H1 (cell line): Measurements from ENCODE around the gene RFNG.

Experiments
- CBX8 ChIP-seq: fragments of 300-800, 300-1000 bp; sonication (generic); IDR thresholded peaks from 2 replicates; pipeline ENCODE4 v1.7.1; 2016; ENCODE audit warnings: low read depth, low read length, borderline replicate concordance
- CEBPB ChIP-seq: IDR thresholded peaks from 2 replicates; pipeline ENCODE4 v1.6.1; 2012; ENCODE audit warnings: low read depth, low read length
- CTCF ChIP-seq, 3 experiments: IDR thresholded peaks; 1 replicate in 2 of 3; 2 replicates in 1 of 3; pipeline versions ENCODE4 v1.5.1 to v1.6.1; 2011; ENCODE audit warnings: low read length in 3 of 3, mild to moderate bottlenecking in 3 of 3, inconsistent platforms in 2 of 3, low read depth in 1 of 3, moderate library complexity in 1 of 3; ENCODE audit not compliant: insufficient read depth in 1 of 3; ENCODE audit errors: control extremely low read depth in 1 of 3
- GTF2F1 ChIP-seq: IDR thresholded peaks from 2 replicates; pipeline ENCODE4 v1.6.1; 2012; ENCODE audit warnings: low read depth, low read length, improper control_type of control experiment, borderline replicate concordance
- HDAC6 ChIP-seq: IDR thresholded peaks from one replicate; pipeline ENCODE4 v1.7.1; 2012; ENCODE audit warnings: low read depth, mild to moderate bottlenecking, inconsistent platforms, low read length, moderate library complexity
- JUND ChIP-seq: IDR thresholded peaks from 2 replicates; pipeline ENCODE4 v1.6.1; 2011; ENCODE audit warnings: mild to moderate bottlenecking, improper control_type of control experiment, low read length
- KDM1A ChIP-seq: fragments of 200-600, 300-600 bp; sonication (generic); IDR thresholded peaks from 2 replicates; pipeline ENCODE4 v1.7.1; 2016; ENCODE audit warnings: mild to moderate bottlenecking, low read length, borderline replicate concordance
- PHF8 ChIP-seq: fragments of 200-600 bp; sonication (generic); conservative IDR thresholded peaks from 2 replicates; pipeline ENCODE4 v1.7.1; 2012; ENCODE audit warnings: low read depth, mild to moderate bottlenecking, inconsistent platforms, low read length, moderate library complexity
- POLR2A ChIP-seq, 2 experiments: IDR thresholded peaks; 1 replicate in 1 of 2; 2 replicates in 1 of 2; pipeline ENCODE4 v1.6.1; 2011; ENCODE audit warnings: low read depth in 2 of 2, low read length in 2 of 2, mild to moderate bottlenecking in 2 of 2; ENCODE audit errors: control extremely low read depth in 1 of 2
- SIN3A ChIP-seq, 2 experiments: IDR thresholded peaks in 1 of 2; conservative IDR thresholded peaks in 1 of 2; 2 replicates each; pipeline ENCODE4 v1.6.1; 2011 to 2012; ENCODE audit warnings: low read length in 2 of 2, improper control_type of control experiment in 1 of 2, low read depth in 1 of 2, mild to moderate bottlenecking in 1 of 2
- SP1 ChIP-seq: IDR thresholded peaks from 2 replicates; pipeline ENCODE4 v1.6.1; 2011; ENCODE audit warnings: low read depth, low read length
- TCF12 ChIP-seq: IDR thresholded peaks from 2 replicates; pipeline ENCODE4 v1.6.1; 2011; ENCODE audit warnings: low read depth, mild to moderate bottlenecking, low read length
- ZNF274 ChIP-seq: IDR thresholded peaks from 2 replicates; pipeline ENCODE4 v1.7.0; 2012; ENCODE audit warnings: low read length, borderline replicate concordance; ENCODE audit errors: extremely low read depth

DNA sequence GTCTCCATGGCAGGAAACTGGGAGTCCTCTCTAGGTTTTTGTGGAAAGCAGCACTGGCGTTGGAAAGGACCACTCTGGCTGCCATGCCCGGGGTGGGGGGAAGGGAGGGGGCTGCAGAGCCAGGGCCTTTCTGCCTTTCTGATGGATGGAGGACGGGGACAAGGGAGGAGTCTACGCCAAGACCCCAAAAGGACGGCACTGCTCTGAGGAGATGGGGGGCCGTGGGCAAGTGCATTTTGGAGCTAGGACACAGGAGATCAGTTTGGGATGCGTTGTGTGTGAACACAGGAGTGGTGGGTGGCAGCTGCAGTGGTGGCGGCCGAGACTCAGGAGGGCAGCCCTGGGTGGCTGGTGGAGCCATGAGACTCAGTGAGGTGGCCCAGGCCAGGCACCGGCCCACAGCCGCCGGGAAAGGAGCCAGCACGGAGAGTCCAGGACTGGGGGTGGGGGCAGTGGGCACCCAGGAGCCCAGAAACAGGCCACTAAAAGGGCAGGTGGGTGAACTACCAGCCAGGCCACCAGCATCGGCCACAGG is 31.0 kb downstream of the RFNG start:
- TF ChIP-seq SIN3A (conservative IDR thresholded peaks at IDR 0.05 in 1 of 2, IDR thresholded peaks at IDR 0.05 in 1 of 2; ENCODE audit: low read depth in 1 of 2, low read length in 2 of 2) = no peak
- TF ChIP-seq ZNF274 = no peak
- no peak for TF ChIP-seq CTCF (IDR thresholded peaks at IDR 0.05; ENCODE audit: control extremely low read depth in 1 of 3, insufficient read depth in 1 of 3, low read depth in 1 of 3, low read length in 3 of 3)
- no peak for TF ChIP-seq GTF2F1
- TF ChIP-seq JUND = no peak
- no peak for TF ChIP-seq POLR2A (IDR thresholded peaks at IDR 0.05; ENCODE audit: control extremely low read depth in 1 of 2, low read depth in 2 of 2, low read length in 2 of 2)
- TF ChIP-seq SP1 = no peak
- no peak for TF ChIP-seq KDM1A
- TF ChIP-seq HDAC6 = no peak
- no peak for TF ChIP-seq CBX8
- TF ChIP-seq PHF8 = no peak
- no peak for TF ChIP-seq CEBPB
- TF ChIP-seq TCF12 = no peak
